HG03025 (cell line): ENCODE measurements around the gene ZNF230.

Experiments used
- ATAC-seq: cut with Tn5 transposase; IDR thresholded peaks from one replicate; pipeline ENCODE4 v1.9.1; 2021; ENCODE audit warnings: mild to moderate bottlenecking, moderate library complexity; ENCODE audit not compliant: unreplicated experiment, low FRiP score

ZNF230 gene

GRCh38 chr19:44032001-44032610 lies 29.3 kb downstream of the ZNF230 start:
- no peak for ATAC-seq

GRCh38 chr19:44042147-44042546 lies 39.4 kb downstream of the ZNF230 start:
- ATAC-seq, result no peak

GRCh38 chr19:44050740-44051649 lies 48.2 kb downstream of the ZNF230 start:
- ATAC-seq, result no peak

GRCh38 chr19:44051650-44052402 lies 49.1 kb downstream of the ZNF230 start, which contains the start of gene ZNF223:
Gene ZNF223 (plus strand): TSS chr19:44052036. CDS start chr19:44055177, 3,141 bp downstream.
- ATAC-seq, result no peak

- ATAC-seq, result no peak
Measured at GRCh38 chr19:44055870-44056269, 53.1 kb downstream of the ZNF230 start.

GRCh38 chr19:44059229-44059628 lies 56.5 kb downstream of the ZNF230 start:
- no peak for ATAC-seq

GRCh38 chr19:44061038-44061437 lies 58.3 kb downstream of the ZNF230 start:
- no peak for ATAC-seq
